Mesenteric fat pad (tissue), 1 donor: ENCODE measurements around the gene BBLN. TPM values are rescaled to one million over a fixed set of nuclear protein-coding genes. Genes with fewer than 3 reads are reported as not detected.

Experiments
- DNase-seq: peaks from one replicate; pipeline ENCODE4 v3.0.0-alpha.2; 2020; ENCODE audit warnings: low spot score
- total RNA-seq: library from RNA; stranded (reverse); fragmentation: NEBNext Ultra II Directional; extraction: Animal tissue kit (Norgen Biotek cat#: 25700); gene quantifications from one replicate; pipeline ENCODE4 v1.2.1, GENCODE V29; 2021
- donor health status: DM: yes; HTN: yes; CAD: no.

The BBLN gene
- total RNA-seq, 1 donor from 2014 or later, result 63.7 TPM

DNA sequence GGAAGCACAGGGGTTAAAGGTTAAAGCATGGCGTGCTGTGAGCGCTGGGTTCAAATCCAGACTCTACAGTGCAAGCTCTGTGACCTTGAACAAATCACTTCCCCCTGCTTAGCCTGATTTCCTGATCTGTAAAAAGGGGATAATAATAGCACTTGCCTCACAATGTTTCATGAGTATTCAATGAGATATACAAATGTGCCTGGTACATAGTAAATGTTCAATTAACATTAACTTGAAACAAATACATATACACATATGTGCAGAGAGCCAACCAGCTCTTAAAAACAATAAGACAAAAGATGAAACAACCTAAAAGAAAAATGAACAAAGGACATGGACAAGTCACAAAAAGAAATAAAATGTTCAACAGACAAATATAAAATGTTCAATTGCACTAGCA lies 27.3 kb downstream of the BBLN start:
- DNase-seq, result no peak

DNA sequence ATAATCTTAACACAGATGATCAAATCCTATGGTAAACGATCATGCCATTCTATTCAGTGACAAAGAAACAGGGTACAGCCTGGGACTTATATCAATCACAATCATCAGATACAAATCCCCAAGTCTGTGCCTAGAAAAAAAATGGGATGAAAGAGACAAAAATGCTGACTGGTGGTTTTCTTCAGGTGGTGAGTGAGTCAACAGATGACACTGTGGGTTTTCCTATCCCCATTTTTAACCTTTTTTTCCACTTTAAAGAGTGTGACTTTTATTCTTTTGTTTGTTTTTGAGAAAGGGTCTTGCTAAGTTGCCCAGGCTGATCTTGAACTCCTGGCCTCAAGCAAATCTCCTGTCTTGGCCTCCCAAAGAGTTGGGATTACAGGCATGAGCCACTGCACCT lies 28.1 kb downstream of the BBLN start:
- no peak for DNase-seq

DNA sequence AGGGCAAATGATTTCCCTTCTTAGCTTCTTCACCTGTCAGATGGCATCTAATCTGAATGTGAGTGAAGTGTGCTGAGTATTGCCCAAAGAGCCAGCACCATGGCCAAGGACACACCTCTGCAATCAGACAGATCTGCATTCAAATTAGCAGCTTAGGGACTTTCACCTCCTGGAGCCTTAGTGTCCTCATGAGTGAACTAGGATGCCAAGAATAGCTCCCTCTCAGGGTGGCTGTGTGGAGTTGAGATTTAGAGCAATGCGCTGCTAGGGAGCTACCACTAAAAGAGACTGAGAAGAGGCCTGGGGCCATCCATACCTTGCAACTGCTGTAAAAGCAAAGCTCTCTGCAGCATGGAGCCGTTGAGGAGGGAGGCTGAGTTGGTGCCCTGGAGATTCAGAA lies 29.9 kb downstream of the BBLN start:
- no peak for DNase-seq

DNA sequence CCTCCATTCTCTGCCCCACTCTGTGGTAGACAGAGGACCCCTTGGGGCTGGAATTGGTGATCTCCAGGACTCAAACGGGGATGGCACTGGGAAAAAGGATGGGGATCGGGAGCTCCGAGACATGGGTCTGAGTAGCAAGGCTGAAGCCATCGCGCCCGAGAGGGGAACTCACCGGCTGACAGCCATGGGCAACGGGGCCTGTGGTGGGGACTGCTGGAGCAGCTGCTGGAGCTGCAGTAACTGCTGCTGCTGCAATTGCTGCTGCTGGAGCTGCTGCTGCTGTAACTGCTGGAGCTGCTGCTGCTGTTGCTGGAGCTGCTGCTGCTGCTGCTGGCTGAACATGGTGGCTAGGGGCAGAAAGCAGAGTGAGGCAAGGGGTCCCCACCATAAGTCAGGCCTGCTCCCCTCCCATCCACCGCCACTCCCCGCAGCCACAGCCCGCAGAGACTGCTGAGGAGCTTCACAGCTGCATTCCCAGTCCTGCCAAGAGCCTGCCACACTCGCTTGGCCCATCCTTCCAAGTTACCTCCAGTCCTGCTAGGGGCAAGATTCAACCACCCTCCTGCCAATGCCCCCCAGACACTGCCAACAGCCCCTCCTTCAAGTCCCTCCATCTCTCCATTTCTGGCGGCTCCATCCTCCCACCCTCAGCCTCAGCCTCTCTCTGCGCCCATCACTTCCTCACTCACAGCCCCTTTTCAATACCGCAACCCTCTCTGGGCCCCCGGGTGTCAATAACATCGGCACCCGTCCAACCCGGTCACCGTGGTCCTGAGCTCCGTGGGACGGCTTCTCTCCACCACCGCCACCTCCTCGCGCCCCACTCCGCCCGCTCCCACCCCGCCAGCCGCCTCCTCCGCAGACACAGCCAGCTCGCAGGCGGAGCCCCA lies 30.7 kb downstream of the BBLN start:
- DNase-seq, result no peak

DNA sequence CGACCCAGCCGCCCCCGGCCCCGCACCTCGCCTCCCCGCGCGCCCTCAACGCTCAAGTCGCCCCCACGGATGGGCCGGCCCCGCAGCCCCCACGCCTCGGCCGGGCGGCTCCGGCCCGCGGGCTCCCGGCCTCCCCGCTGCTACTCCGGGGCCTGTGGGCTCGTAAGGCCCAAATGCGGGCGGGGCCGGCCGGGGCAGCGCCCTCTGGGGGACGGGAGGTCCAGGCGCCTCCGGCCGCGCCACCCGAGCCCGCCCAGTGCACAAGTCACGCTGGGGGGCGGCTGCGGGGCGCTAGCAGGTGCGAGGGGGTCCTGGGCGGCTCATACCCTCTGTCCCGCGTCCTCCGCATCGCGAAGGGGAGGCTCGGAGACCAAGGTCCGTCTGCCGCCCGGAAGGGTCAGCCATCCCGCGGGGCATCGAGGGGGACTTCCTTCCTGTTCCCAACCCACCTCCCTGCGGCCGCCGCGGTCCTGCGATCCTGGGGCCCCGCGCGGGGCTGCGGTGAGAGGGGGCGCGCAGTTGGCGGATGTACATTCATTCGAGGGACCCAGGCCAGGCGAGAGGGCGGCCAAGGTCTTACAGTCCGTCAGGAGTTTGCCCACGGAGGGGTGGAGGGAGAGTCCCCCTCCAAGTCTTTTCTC lies 31.5 kb downstream of the BBLN start, which contains the start of gene CIZ1:
CIZ1 (minus strand) TSS at position 167 of the 641 bp plus-strand sequence. CDS start 715 bp downstream, outside the sequence.
- DNase-seq, result peak; percentile 95

DNA sequence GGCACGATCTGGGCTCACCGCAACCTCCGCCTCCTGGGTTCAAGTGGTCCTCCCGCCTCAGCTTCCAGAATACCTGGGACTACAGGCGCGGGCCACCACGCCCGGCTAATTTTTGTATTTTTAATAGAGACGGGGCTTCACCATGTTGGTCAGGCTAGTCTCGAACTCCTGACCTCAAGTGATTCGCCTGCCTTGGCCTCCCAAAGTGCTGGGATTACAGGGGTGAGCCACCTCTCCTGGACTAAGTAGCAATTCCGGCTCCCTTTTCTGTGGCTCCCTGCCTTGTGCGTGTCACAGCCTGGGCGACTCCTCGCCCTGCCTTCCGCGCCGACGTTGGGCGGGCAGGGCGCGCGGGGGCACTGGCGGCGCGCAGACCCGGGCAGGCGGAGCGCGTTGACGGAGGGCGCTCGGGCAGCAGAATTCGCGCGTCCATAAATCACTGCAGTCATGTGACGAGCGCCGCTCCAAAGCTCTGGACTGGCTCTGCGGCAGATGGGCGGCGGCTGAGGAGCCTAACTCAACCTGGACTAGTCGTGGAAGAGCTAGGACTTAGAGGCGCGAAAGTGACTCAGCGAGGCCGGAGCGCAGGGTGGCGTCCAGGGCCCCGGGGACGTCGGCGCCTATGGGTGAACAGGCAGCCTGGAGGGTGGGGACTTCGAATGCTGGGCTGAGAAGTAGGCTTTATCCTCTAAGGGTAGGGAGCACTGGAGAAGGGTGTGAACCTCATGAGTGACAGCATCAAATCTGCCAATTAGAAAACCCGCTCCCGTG lies 32.7 kb downstream of the BBLN start:
- peak; percentile 91 for DNase-seq

DNA sequence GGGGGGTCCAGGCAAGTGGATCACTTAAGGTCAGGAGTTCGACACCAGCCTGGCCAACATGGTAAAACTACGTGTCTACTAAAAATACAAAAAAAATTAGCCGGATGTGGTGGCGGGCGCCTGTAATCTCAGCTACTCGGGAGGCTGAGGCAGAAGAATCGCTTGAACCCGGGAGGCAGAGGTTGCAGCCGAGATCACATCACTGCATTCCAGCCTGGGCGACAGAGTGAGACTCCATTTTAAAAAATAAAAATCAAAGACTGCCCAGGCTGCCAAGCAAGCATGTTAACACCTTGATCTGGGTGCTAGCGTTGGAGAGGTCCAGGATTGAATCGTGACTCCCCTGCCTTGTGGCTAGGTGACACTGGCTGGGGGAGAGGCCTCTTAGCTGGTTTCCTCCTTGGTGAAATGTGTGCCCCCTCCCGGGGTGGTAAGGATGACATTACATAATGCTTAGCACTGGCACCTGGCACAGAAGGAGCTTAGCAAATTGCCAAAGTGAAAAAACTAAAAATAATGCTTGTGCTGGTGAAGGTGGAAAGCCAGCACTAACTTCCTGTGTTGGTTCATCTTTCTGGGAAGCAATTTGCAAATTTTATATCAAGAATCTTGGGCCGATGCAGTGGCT lies 33.5 kb downstream of the BBLN start:
- no peak for DNase-seq

DNA sequence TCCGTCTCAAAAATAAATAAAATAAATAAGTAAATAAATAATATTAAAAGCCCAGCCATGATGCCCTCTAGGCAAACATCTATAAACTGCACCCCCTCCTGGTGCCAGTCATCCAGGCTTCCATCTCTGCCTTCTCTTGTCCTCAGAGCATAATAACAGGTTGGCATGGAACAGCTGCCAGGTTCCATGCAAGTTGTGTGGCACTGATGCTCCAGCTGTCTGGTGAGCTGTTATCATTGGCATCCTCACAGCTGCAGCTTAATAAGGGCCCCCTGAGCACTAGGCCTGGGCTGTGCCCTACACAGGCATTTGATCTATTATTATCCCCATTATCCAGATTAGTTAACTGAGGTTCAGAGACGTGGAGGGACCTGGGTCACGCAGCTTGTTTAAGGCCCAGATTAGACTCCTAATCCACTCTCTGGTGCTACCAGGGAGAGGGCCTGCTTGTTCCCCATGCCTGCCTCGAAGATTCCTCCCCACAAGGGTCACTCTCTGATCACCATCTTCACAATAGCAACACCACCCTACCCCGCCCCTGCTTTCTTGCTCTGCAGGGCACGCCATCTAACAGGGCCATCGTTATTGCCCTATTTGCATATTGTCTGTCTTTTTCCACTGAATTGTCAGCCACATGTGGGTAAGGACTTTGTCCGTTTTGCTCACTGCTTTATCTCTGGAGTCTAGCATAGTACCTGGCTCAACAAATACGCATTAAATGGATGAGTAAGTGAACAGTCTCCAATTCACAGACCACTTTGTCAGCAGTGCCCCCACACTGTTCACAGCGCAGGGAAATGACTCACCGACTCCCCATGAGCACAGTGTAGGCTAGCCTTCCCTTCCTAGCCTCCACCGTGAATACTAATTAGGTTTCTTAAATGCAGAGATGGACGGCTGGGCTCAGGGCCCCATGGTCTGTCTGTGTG lies 41.6 kb downstream of the BBLN start:
- no peak for DNase-seq

DNA sequence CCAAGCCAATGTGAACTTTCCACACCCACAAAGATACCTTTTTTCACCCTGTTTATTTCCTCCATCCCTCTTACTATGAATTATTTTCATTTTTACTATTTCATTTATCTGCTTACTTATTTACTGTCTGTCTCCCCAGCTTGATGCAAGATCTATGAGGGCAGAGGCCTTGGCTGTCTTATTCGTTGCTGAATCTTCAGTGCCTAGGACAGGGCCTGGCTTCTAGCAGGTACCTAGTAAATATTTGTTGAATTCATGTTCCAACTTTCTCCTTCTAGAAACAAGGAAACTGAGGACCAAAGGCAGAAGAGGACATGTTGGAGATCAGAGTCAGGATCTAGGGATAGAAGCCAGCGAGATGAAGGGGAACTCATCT lies 42.6 kb downstream of the BBLN start:
- DNase-seq, result no peak

DNA sequence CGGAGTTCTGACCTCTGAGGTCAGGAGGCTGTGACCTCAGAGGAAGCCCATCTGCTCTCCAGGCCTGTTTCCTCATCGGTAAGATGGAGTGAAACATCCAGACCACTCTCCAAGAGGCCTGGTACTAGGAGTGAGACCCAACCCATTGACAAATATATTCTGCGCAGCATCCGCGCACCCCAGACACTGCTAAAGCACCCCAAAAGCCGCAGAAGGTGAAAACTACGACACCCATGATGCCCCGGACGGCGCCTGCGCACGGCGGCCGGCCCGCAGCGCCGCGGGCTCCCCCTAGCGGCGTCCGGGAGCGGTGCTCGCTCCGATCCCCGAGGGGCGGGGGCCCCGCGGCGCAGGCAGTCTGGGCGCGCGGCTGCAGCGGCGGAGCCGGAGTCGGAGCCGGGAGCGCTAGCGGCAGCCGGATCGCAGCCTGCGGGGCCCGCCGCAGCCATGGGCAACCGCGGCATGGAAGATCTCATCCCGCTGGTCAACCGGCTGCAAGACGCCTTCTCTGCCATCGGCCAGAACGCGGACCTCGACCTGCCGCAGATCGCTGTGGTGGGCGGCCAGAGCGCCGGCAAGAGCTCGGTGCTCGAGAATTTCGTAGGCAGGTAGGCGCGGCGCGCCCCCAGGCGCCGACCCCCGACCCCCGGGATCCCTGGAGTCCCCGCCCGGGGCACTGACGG lies 43.1 kb downstream of the BBLN start, which contains the start of gene DNM1:
DNM1 (plus strand) TSS at position 356 of the 683 bp plus-strand sequence; CDS start at position 448, 92 bp downstream.
- DNase-seq, result no peak

DNA sequence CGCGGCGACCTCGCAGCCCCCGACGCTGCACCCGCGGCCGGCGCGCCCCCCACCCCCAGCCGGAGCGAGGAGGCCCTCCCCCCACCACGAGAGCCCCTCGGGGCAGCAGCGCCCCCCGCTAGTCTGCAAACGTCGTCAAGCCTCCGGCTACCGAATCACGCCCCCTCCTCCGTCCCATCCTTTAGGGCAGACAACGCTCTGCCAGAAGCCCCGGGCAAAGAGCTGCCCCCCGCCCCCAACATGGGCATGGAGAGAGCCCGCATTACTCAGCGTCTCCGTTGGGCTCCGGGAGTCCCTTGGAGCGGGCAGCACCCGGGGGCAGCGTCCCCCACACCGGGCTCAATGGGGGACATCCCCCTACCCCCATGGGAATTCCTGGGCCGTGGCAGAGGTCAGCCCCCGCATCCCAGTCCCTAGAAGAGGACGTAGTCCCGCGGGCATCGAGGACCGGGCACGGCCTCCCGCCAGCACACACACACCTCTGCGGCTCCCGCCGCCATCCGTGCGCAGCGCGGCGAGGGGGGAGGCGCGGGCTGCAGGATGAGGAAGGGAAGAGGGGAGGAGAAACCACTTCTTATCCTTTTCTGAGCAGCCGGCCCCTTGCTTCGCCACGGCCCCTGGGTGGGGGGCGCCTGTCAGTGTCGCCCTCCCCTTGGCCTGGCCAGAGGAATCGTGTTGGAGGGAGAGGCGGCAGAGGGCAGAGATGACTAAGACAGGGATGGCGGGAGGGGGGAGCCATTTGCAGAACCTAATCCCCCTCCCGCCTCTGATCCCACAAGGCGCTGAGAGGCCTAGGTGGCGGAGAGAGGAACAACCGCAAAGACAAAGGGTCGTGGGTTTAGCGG lies 43.9 kb downstream of the BBLN start:
- no peak for DNase-seq

DNA sequence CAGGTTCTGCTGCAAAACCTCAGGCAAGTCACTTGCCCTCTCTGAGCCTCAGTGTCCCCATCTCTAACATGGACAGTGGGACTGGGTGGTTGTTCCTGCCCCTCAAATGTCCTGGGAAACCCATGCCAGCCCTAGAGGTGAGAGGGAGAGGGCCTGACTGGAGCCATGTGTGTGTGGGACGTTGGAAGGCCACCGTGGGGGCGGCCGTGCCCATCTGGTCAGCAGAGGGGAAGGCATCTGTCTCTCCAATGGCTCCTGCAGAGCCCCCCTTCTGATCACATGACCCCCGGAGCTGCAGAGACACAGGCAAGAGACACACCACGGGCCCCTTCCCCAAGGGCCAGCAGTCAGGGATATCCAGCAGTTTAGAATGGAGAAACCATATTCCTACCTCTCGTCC lies 44.8 kb downstream of the BBLN start:
- DNase-seq, result no peak

DNA sequence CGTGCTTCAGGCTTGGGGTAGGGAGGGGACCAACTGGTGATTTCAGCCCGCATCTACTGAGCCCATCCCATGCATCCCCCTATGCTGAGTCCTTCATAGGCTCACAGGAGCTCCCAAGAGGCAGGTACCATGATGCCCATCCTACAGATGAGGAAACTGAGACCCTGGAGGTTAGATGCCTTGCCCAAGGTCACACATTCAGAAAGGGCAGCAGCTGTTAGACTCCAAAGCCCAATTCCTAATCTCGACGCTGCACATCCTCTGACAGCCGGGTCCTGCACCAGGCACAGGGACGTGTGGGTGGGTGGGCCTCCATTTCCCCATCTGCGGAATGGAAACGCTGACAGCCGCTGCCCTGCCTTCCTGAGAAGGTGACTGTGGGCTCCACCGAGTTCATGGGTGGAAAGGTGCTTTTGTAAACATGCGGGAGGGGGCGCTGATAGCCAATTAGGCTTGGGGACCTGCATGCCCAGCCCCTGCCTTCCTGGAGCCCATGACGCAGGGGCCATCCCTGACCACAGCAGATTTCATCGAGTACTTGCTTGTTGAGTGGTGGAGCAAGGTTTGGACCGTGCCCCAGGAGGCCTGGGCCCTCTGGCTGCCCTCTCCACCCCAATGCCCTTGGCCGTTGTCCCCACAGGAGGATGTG lies 45.4 kb downstream of the BBLN start:
- no peak for DNase-seq

DNA sequence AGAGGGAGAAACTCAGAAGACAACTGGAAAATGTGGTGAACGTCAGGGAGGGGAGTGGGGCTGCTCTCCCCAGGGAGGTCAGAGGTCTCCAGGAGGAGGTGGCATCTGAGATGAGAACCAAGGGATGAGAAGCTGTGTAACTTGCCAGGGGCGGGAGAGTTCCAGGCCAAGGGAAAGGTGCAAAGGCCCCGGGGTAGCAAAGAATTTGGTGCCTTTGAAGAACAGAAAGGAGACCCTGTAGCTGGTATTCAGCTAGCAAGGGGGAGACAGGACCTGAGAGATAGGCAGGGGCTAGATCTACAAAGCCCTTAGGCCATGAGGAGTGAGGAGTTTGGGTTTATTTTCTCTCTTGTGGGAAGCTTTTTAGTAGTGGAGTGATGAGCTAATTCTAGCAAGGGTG lies 46.4 kb downstream of the BBLN start:
- DNase-seq, result no peak

DNA sequence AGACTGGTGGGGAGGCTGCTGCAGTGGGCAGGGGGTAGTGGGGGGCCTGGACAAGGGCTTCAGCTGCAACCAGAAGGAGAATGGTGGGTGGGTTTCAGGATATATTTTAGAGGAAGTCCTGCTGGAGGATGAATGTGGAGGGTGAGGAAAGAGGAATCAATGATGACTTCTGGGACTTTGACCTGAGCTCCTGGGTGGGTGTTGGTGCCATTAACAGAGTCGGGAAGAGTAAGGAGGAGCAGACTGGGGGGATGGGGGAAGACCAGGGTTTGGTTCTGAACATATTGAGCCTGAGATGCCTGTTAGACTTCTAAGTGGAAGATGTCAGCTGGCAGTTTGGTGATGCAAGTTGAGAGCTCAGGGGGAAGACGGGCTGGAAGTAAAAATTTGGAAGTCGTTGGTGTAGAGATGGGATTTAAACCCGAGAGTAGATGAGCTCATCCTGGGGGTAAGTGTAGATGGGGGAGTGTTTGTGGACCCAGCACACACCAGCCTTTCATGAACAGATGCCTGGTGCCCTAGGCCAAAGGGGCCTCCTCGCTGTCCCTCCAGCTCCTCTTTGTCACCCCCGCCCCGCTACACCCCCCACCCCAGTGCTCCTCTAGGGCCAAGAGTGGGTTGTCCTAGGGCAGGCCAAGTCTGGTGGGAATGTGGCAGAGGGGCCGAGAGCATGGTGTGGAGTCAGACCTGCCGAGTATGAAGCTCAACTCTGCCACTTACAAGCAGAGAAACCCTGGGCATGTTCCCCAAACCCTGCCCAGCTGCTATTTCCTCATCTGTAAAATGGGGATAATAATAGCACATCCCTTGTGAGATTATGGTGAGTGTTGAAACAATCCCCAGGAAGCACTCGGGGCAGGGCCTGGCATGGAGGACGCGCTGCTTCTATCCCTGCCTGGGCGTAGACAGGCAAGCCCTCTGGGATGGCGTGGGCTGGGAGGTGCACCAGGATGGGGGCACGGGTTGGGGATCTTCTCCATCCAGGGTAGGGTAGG lies 47.1 kb downstream of the BBLN start:
- DNase-seq, result no peak

DNA sequence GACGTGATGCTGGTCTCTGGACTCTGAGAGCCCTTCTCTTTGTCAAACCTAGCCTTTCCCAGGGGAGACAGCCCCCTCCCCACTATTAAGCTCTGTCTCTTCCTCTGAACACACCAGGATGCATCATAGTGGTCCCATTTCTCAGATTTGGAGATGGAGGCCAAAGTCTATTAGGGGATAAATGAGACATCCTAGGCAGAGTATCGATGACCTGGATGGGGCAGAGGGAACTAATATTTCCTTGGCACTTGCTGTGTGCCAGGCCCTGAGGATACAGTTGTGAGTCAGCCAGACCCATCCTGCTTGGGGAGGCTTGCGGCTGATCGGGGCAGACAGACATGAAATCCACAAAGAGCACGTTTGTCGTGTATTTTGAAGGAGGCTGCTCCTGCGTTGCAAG lies 48.3 kb downstream of the BBLN start:
- no peak for DNase-seq
